Measurements from ENCODE around the gene TMEM145. TPM values are rescaled to one million over a fixed set of nuclear protein-coding genes. Genes with fewer than 3 reads are reported as not detected.

The TMEM145 gene
- total RNA-seq, 1 donor from 2014 or later = not detected

DNA sequence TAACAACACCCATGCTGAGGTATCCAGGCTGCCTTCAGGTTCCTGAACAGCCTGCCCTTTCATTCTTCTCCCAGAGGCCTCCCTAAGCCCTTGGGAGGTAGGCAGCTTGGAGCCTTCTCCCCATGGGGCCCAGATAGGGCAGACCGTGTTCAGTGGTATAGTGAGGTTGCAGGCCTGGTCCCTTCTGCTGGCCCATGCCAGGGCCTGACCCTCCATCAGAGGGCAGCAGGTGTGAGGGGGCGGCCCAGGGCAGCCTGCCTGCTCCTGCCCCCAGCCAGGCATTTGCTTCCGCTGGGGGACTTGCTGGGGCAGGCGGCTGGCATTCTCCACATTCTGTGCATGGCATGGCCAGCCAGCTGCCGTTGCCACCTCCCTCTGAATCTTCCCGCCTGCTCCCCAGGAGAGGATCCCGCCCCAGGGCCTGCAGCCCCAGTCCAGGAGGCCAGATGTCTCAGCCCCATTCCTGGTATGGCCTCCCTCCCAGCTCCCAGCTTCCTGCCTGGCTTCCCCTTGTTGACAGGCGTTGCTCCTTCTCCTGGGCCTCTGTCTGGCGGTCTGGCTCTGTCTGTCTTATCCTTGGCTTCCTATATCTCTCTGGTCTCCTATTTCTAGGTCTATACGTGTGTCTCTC is 35.2 kb upstream of the TMEM145 start:
- DNase-seq (ENCODE audit: low spot score) = peak; percentile 87

DNA sequence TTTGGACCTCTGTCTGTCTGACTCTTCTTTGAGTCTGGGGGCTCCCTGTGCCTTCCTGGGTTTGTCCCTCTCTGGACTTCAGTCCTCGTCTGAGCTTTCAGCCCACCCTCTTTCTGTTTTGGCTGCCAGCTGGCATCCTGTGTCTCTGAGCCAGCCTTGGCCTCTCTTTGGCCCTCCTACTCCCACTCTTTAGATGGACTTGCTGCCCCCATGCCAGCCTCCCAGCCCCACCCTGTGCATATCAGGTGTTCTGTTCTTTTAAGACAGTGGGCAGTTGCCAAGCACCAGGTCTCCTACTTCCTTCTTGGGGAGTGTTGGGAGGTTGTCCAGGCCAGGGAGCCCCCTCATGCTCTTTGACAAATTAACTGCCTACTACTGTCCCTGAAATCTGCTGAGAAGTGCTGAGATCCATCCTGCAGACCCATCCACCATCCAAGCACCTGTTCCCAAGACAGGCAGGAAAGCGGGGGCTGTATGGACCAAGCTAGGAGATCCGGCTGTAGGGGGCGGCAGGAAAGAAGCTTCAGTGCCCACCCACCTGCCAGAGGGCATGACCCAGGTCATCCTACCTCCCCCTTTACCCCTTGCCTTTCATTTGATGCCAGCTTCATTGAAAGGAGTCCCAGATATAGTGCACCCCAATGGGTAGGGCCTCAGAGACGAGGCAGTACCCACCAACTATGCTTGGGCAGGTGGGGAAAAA is 34.5 kb upstream of the TMEM145 start:
- DNase-seq (ENCODE audit: low spot score) = no peak

DNA sequence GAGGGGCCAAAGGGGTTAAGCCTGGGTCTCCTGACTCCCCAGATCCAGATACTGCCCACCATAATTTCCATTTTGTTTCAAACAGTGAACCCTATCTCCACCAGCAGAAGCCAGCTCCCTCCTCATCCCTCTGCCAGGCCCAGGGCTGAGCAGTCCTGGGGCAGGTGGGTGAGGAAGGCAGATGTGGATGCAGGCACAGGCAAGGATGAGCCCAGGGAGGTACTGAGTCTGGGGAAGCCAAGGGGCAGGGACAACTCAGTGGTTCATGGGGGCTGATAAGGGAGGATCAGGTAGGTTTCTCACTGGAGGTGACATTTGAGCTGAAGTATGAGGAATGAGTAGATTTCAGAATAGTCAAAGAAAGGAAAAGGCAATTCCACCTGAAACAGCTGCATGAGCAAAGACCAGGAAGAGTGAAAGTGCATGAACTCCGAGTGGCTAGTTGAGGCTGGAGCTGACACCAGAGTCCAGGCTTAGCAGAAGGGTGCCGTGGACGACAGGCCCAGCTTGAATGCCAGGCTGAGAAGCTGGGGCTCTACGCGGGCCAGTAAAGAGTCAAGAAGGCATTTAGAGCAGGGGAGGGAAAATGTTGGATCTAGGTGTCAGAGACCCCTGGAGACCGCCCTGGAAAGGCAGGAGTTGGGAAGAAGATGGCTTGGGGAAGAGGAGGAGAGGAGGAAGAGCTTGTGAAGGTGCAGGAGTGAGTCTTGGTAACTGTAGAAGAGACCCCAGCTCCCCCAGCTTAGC is 33.8 kb upstream of the TMEM145 start:
- DNase-seq (ENCODE audit: low spot score) = no peak

DNA sequence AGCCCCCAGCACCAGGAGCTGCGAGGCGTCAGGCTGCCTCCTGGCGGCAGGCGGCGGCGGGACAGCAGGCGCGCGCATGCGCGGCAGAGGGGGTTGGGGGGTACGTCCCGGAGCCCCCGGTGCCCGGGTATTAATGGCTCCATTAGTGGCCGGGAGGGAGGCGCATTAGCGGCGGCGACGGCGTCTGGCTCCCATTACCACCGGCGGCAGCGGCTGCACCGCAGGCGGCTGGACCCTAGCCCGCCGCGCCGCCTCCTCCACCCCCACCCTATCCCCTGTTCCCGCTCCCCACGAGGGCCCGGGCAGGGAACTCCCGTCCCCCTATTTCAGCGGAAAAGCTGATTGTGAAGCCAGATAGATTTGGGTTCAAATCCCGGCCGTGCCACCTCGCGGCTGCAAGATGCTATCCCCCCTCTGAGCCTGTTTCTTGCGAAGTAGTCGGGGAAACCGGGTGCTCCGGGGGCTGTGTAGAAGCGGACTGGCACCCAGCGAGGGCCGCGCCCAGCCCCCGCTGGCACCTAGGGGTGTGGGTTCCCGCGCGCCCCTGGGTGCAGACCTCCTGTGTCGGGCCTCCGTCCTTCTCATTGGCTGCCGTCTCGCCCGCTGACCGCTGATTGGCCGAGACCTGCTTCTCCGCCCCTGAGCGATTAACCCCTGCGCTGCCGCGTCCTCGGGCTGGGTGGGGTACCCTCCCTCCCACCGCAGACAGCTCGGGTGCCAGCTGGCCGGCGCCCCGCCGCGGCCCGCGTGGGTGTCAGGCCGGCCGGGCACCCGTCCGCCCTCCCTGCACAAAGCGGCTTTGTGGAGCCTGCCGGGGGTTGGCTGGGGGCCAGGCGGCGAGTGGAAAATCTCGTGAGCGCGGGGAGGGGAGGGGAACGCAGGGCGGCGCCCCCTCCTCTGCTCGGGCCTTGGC is 33.0 kb upstream of the TMEM145 start:
- DNase-seq (ENCODE audit: low spot score) = peak; percentile 96

DNA sequence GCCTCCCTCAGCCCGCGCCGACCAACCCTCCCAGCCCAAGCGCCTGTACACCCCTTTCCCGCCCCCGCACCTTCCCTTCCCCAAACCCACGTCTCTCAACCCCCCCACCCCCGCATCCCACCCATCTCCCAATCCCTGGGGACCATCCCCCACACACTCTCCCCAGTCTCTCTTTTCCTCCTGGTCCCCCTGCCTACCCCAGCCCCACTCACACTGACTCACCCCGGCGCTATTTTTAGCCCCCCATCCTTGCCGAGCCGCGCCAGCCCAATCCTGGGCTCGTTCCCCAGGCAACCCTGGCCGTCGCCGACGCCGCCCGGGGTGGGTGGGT is 32.3 kb upstream of the TMEM145 start:
- DNase-seq (ENCODE audit: low spot score) = peak; percentile 88

DNA sequence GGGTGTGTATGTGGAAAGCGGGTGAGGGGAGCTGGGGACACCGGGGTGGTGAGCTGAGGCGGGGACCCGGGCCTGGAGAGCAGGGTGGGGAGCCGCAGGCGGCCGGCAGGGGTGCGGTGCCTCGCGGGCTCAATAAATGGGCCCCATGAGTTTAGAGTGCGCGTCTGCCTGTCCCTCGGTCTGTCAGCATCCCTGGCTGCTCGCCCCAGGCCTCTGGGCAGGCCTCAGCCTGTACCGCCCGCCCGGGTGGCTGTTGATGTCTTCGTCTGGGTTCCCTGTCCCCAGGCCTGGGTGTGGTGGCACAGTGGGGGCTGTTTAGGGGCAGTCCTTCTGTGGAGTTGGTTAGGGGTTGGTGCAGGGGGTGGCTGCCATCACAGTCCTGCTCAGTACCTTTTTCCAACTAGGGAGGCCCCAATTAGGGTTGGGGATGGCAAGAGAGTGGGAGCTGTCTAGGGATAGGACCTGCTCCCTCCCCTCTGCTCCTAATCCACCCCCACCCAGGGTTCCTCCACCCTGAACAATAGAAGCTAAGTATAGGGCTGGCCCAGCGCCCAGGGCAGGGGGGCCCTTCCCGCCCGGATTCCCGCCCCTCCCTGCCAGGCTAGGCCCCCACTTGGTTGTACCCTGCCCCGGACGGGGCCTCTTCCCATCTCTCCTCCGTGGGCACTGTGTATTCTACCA is 31.8 kb upstream of the TMEM145 start:
- peak; percentile 92 for DNase-seq (ENCODE audit: low spot score)

DNA sequence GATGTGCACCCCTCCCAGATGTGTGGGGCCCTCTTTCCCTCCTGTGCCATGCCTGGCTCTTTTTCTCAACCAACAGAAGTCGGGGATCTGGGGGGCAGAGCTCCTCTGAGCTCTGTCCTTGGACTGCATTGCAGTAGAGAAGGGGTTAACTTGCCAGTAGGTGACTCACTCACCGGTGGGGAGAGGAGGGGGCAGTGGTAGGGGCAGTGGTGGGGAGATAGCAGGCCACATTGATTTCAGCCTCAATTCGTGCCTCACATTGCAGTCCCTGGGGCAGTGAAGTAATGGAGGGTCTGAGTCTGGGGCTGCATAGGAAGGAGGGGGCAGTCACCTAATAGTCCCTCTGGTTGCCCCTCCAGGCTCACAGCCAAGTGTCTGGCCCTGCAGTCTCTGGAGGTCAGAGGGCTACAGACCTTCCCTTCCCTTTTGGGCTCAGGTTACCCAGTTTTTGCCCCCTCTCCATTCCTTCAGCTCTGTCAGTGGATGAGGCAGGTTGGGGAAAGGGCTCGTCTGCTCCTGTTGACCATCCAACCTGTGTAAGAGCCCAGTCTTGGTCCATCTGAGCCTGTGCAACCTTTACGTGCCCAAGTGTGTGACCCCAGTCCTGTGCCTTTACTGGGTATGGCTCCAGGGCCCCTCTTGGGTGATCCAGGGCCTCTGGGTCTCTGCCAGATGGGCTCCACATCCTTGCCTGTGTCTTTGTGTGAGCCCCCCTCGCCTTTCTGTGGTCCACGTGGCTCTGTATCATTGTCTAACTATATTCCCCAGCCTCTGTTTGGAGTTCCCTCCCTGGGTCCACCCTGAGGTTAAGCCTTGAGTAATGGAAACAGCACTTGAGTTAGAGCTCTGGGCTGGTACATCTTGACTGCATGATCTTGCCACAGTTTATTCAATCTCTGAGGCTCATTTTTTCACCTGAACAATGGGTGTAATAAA is 31.0 kb upstream of the TMEM145 start:
- DNase-seq (ENCODE audit: low spot score) = peak; percentile 79

DNA sequence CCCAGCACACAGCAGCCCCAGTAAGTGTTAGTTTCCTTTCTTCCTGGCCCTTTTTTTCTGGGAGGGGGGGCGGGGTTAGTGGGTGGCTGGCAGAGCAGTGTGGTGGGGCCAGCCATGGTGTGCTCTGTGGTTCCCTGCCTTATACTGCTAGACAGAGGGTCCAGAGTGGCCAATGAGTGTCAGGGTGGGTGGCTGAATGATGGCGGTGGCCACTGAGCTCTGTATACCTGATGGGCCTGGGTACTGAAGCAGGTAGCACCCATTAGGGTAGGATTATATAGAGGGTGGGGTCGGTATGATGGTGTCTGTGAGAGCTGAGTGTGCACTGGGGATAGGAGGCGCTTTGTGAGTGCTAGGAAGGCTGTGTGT is 30.3 kb upstream of the TMEM145 start:
- DNase-seq (ENCODE audit: low spot score) = no peak

DNA sequence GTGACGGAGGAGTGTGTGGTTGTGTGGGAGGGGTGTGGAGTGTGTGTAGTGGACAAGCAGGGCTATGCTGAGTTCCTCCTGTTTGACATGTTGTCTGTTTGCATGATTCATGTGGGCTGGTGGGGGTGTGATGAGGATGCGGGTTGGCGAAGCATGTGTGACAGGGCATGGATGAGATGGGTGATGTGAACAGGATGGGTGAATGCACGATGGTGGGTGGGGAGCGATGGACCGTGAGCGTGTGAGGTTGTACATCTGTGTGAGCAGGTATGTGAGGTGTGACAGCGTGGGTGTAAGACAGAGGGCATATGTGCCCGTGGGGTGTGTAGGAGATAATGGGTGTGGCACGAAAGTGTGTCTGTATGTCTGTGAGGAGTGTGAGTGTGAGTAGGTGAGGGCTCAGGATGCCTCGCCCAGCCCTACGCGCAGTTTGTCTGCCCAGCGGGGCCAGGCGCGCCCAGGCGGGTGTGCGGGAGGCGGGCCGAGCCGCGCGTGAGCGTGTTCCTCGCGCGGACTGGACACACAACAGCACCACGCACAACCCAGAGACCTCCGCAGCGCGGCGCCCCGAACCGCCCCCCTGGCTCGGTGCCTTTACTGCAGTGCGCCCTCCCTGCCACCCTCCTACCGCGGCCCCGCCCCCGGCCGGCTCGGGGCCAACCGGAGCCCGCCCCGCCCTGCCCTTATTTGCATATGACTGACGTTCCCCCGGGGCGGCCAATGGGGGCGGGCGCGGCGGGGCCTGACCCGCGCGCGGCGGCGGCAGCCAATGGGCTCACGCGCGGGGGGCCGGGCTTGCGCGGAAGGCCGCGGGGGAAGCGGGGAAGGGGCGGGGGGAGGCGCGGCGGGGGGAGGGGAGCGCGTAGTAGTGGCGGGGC is 29.7 kb upstream of the TMEM145 start:
- peak; percentile 97 for DNase-seq (ENCODE audit: low spot score)

DNA sequence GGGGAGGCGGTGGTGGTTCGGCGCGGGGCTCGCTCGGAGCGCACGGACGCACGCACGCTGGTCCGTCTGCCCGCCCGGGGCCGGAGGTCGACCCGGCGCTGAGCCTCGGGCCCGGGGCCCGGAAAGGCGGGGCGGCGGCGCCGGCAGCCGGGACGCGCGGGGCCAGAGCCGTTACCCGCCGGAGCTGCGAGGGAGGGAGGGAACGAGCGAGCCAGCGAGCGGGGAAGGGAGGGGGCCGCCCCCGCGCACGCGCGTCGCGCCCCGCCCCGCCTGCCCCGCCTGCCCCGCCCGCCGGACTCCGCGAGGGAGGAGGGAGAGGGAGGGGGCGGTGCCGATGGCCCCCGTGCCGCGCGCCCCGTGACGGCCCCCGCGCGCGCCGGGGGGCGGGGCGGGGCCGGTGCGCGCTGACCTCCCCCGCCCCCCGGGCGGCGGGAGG is 29.0 kb upstream of the TMEM145 start:
- peak; percentile 85 for DNase-seq (ENCODE audit: low spot score)

DNA sequence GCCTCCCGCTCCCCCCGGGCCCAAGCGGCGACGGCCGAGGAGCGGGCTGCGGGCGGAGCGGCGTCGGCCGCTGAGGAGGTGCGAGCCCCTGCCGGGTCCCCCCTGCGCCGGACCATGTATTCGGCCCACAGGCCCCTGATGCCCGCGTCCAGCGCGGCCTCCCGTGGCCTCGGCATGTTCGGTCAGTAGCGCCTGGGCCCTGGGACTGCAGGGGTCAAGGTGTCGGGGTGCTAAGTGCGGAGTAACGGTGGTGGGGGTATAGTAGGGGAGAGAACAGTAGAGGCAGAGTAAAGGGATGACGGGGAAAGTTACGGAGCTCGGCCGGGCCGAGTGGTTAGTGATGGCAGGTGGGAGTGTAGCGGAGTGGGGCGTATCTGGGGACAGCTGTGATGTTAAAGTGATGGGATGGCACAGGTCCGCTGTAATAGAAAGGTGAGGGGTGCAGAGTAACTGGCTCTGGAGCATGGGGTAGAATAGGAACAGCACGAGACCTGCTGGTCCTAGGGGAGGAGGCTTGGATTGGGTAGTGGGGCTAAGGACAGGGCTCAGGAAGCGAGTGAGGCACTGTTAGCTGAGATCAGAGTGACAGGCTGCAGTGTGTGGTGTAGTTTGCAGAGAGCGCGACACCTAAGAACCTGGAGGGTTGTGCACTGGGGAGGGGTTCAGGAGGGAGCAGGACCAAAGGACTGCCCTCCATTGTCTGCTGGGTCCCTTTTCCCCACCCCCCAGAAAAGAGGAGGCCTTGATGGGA is 28.3 kb upstream of the TMEM145 start:
- DNase-seq (ENCODE audit: low spot score) = no peak

DNA sequence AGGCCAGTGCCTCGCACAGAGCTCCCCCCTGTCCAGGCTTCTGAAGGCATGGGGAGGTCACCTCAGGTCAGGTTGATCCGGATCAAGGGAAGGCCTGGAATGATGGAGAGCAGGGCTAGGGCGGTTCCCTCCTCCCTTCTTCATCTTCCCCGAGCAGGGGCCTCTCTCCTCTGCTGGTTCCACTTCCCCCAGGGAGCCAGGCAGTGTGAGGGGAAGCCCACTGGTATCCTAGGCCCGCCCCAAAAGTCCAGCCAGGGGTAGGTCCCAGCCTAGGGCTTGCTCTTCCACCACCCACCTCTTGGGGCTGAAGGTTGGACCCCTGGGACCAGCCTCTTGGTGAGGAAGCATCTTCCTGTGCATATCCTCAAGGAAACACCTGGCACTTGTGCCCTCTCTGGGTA is 27.6 kb upstream of the TMEM145 start:
- DNase-seq (ENCODE audit: low spot score) = peak; percentile 66

DNA sequence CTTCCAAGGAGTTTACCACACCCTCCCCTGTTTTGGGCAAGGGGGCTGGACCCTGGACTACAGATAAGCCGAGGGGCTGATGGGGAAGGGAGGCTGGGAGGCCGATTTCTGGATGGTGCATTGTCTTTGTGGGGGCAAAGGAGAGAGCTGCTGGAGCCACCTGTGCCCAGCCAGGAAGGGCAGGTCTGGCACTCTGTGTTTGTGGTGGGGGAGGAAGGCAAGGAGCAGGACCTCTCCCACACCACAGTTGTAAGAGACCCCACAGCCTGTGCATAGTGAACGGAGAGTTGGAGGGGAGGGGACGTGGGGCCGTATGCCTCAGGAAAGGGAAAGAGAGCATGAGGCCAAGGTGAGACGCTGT is 27.1 kb upstream of the TMEM145 start:
- no peak for DNase-seq (ENCODE audit: low spot score)

DNA sequence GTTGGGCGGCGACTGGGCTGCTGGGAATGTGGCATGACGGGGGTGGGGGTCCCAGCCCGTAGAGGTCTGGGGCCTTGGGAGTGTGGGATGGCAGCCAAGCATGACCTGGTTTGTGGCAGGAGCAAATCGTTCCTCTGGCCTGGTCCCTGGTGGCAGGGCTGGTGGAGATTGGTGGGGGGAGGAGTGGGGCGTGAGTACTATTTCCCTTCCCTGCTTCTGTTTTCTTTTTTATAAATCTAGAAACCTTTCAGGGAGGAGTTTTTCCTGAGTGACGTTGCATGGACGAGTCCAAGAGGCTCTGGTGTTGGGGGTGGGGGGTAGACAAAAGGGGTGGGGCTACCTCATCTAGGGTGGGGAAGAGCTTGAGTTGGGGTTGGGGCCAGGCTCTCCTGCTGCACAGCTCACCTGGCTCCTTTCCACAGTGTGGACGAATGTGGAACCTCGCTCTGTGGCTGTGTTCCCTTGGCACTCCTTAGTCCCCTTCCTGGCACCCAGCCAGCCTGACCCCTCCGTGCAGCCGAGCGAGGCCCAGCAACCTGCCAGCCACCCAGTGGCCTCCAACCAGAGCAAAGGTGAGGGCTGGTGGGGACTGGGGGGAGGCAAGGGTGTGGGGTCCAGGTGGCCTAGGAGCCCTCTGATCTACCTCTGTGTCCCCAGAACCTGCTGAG is 26.6 kb upstream of the TMEM145 start:
- no peak for DNase-seq (ENCODE audit: low spot score)

DNA sequence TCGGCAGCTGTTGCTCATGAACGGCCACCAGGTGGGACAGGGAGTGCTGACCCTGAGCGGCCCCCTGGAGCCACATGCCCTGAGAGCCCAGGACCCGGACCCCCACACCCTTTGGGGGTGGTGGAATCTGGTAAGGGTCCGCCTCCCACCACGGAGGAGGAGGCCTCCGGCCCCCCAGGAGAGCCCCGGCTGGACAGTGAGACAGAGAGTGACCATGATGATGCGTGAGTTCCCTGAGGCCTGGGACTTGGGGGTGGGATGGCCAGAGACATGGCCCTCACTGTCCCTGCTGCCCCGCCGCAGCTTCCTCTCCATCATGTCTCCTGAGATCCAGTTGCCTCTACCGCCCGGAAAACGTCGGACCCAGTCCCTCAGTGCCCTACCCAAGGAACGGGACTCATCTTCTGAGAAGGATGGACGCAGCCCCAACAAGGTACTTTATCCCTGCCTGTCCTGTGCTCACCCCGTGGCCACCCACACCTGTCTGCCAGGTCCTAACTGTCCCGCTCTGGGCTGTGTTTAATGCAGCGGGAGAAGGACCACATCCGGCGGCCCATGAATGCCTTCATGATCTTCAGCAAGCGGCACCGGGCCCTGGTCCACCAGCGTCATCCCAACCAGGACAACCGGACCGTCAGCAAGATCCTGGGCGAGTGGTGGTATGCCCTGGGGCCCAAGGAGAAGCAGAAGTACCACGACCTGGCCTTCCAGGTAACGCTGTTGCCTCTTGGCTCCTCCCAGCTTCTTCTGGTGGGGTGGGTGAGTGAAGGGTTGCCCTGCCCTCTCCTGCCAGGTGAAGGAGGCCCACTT is 25.9 kb upstream of the TMEM145 start:
- no peak for DNase-seq (ENCODE audit: low spot score)

DNA sequence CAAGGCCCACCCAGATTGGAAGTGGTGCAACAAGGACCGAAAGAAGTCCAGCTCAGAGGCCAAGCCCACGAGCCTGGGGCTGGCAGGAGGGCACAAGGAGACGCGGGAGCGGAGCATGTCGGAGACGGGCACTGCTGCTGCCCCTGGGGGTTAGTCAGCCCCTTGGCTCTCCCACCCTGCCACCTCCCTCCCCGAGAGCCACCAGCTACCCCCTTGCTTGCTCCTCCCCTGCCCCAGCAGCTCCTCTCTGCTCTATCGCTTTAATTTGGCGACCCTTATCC is 25.3 kb upstream of the TMEM145 start:
- DNase-seq (ENCODE audit: low spot score) = no peak

DNA sequence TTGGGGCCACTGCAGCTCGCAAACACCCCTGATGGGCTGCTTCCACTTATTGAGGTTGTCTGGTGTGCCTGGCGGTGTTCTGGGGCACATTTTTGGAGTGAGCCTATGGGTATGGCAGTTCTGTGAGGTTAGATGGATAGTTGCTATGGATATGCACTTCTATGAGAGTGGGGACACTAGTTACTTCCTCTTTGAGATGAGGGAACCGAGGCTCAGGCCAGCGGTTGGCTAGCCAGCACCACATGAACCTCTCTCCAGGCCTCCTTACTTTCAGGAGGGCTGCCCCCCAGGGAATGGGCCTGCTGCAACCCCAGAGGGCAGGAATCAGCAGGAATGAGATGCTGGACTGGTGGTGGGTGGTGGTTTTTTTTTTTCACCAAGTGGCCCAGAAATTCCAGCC is 24.7 kb upstream of the TMEM145 start:
- DNase-seq (ENCODE audit: low spot score) = no peak
